WERI-Rb-1 (cell line): ENCODE results near the gene ZSCAN29.

Experiments
- DNase-seq: peaks from one replicate; pipeline ENCODE4 v3.0.0-alpha.2; 2020
- H3K27ac ChIP-seq: fragments of 250-450 bp; sonication (Bioruptor Pico); 2 replicates; pipeline ENCODE4 v1.5.1; 2020; ENCODE audit warnings: mild to moderate bottlenecking, moderate library complexity
- H3K27me3 ChIP-seq: fragments of 250-450 bp; sonication (Bioruptor Pico); 2 replicates; pipeline ENCODE4 v1.5.1; 2021; ENCODE audit warnings: mild to moderate bottlenecking, low read depth, moderate library complexity; ENCODE audit not compliant: insufficient read depth, severe bottlenecking
- H3K36me3 ChIP-seq: fragments of 250-450 bp; sonication (Bioruptor Pico); 2 replicates; pipeline ENCODE4 v1.5.1; 2020; ENCODE audit warnings: mild to moderate bottlenecking, moderate library complexity
- H3K4me3 ChIP-seq: 2 replicates; pipeline ENCODE4 v1.5.1; 2011; ENCODE audit warnings: low read depth, mild to moderate bottlenecking, control low read depth, low read length
- H3K9me3 ChIP-seq: fragments of 250-450 bp; sonication (Bioruptor Pico); 2 replicates; pipeline ENCODE4 v1.5.1; 2021; ENCODE audit warnings: mild to moderate bottlenecking, moderate library complexity; ENCODE audit not compliant: severe bottlenecking
- CTCF ChIP-seq: IDR thresholded peaks from 2 replicates; pipeline ENCODE4 v1.5.1; 2011; ENCODE audit warnings: low read depth, mild to moderate bottlenecking, control low read depth, inconsistent platforms, low read length

The ZSCAN29 gene

GRCh38 chr15:43370975-43371974, at the start of gene ZSCAN29, which contains the start of gene TUBGCP4:
TSS of gene ZSCAN29 (minus strand) at chr15:43371043. CDS start at chr15:43369913, 1,130 bp downstream.
TSS of gene TUBGCP4 (plus strand) at chr15:43371101. CDS start at chr15:43371355, 254 bp downstream.
- Histone ChIP-seq H3K27ac (peak within 1 kb of the TSS; percentile 92), H3K9me3 (no peaks in the 10 kb centered on the region), H3K27me3 (no peaks in the 10 kb centered on the region), H3K4me3 (peak within 1 kb of the TSS; percentile 90), H3K36me3 (peaks cover 48% of the 10 kb centered on the region)
- peak; percentile 57 for TF ChIP-seq CTCF
- DNase-seq = peak; percentile 93

DNA sequence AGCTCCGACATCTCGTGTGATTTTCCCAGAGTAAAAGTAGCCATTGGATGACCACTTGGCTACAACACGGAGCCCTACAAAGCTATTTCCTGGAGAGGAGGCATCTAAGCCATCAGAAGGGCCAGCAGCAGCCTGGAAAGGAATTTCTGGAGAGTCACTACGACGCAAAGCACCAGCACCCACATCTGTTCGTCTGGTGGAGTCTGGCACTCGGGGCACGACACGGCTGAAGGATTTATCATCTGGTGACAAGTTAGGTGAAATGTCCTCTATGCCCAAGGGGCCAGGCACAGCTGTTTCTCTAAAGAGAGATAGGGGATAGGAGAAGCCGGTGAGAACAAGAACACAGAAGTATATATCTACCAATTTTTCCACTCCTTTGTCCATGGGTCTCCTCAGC, 49.6 kb upstream of the ZSCAN29 start:
- no peaks in the 10 kb centered on the region for H3K27me3 ChIP-seq
- H3K9me3 ChIP-seq = no peaks in the 10 kb centered on the region
- no peak for DNase-seq
- TF ChIP-seq CTCF = no peak
- no peak overlapping the region for H3K4me3 ChIP-seq
- no peak overlapping the region for H3K27ac ChIP-seq
- H3K36me3 ChIP-seq = peaks cover 82% of the 10 kb centered on the region

DNA sequence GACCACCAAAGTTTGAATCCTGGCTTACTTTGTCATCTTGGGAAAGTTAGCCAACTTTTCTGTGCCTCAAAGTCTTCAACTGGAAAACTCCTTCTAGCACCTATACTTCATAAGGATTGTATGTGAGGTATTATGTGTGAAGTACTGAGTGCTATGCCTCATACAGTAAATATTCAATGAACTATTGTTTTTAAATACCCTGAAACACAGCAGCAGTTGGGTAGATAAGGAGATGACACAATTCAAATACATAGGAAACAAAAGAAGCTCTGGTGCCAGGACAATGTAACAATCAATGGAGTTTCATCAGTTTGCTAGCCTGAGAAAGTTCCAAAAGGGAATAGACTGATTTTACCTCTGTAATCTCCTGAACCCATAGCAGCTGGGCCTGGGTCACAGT, 43.4 kb upstream of the ZSCAN29 start:
- no peaks in the 10 kb centered on the region for H3K27me3 ChIP-seq
- no peak for DNase-seq

DNA sequence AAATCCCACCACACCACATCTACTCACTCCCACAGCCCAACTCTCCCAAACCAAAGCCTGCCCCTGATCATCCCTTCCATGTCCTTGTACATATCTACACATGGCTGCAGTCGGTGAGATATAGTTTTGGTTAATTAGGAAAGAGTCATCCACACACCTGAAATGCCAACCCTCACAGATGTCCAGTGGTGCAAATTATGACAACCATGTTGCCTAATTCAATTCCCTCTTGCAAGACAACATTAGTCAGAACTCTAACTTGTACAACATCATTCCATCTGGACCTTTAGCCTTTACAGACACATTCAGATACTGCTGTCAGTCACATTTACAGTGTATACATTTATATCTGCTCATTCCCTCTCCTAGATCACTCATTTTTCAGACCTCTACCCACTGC, 41.3 kb upstream of the ZSCAN29 start:
- no peak for TF ChIP-seq CTCF
- H3K36me3 ChIP-seq = peaks cover 85% of the 10 kb centered on the region
- no peak for DNase-seq
- H3K27me3 ChIP-seq = no peaks in the 10 kb centered on the region
- no peak overlapping the region for H3K4me3 ChIP-seq
- H3K27ac ChIP-seq = no peak overlapping the region
- no peaks in the 10 kb centered on the region for H3K9me3 ChIP-seq

More for the DNA sequence above, 43.4 kb upstream of the ZSCAN29 start:
- no peak for TF ChIP-seq CTCF
- no peak overlapping the region for H3K4me3 ChIP-seq
- no peaks in the 10 kb centered on the region for H3K9me3 ChIP-seq
- peaks cover 79% of the 10 kb centered on the region for H3K36me3 ChIP-seq
- no peak overlapping the region for H3K27ac ChIP-seq

GRCh38 chr15:43410572-43411214, 39.9 kb upstream of the ZSCAN29 start:
- Histone ChIP-seq H3K4me3 (no peak overlapping the region), H3K27me3 (no peaks in the 10 kb centered on the region), H3K36me3 (peaks cover 84% of the 10 kb centered on the region), H3K9me3 (no peaks in the 10 kb centered on the region), H3K27ac (no peak overlapping the region)
- no peak for DNase-seq
- no peak for TF ChIP-seq CTCF
